SU-DHL-6 (cell line): ENCODE measurements around the gene AZI2.

ENCODE experiments used
- H2AFZ ChIP-seq: fragments of 200-600 bp; sonication (generic); 2 replicates; pipeline ENCODE4 v1.6.1; 2014; ENCODE audit warnings: low read depth, mild to moderate bottlenecking, moderate library complexity, mixed read lengths, antibody characterized with exemption, low read length; ENCODE audit not compliant: severe bottlenecking
- H3F3A ChIP-seq: fragments of 200-600 bp; shearing (Covaris generic); 2 replicates; pipeline ENCODE4 v1.6.0; 2016; ENCODE audit warnings: antibody characterized with exemption, mild to moderate bottlenecking; ENCODE audit not compliant: insufficient read depth
- H3K27ac ChIP-seq: fragments of 200-600 bp; sonication (generic); 2 replicates; pipeline ENCODE4 v1.5.1; 2016; ENCODE audit warnings: low read depth, mild to moderate bottlenecking, low read length, moderate library complexity, mixed read lengths
- H3K27me3 ChIP-seq: fragments of 200-600 bp; sonication (generic), shearing (Covaris generic); 2 replicates; pipeline ENCODE4 v1.6.0; 2014; ENCODE audit warnings: mild to moderate bottlenecking, low read length
- H3K36me3 ChIP-seq: fragments of 200-600 bp; sonication (generic); 2 replicates; pipeline ENCODE4 v1.6.1; 2014; ENCODE audit warnings: mild to moderate bottlenecking, low read length, mixed read lengths
- H3K4me2 ChIP-seq: fragments of 300-600, 200-600 bp; shearing (Covaris generic), sonication (generic); 2 replicates; pipeline ENCODE4 v1.6.0; 2014; ENCODE audit warnings: low read length, low read depth, mild to moderate bottlenecking; ENCODE audit not compliant: poor library complexity, severe bottlenecking
- H3K4me3 ChIP-seq: fragments of 200-600 bp; sonication (generic); 2 replicates; pipeline ENCODE4 v1.5.1; 2014; ENCODE audit warnings: antibody characterized with exemption, low read length, mild to moderate bottlenecking, mixed read lengths; ENCODE audit not compliant: insufficient read depth, poor library complexity, severe bottlenecking
- H3K79me2 ChIP-seq: fragments of 200-600 bp; sonication (generic); 2 replicates; pipeline ENCODE4 v1.6.1; 2014; ENCODE audit warnings: mild to moderate bottlenecking, low read length, moderate library complexity; ENCODE audit not compliant: insufficient read depth
- H3K9ac ChIP-seq: fragments of 200-600 bp; sonication (generic); 2 replicates; pipeline ENCODE4 v1.7.0; 2014; ENCODE audit warnings: mild to moderate bottlenecking, low read length
- H3K9me2 ChIP-seq: fragments of 200-600 bp; sonication (generic); replicated peaks from 2 replicates; pipeline ENCODE4 v1.6.1; 2014; ENCODE audit warnings: low read length; ENCODE audit not compliant: insufficient read depth
- H3K9me3 ChIP-seq: fragments of 200-600 bp; sonication (generic); 2 replicates; pipeline ENCODE4 v1.6.1; 2014; ENCODE audit warnings: low read length, mixed read lengths; ENCODE audit not compliant: insufficient read depth
- H4K20me1 ChIP-seq: fragments of 200-600 bp; sonication (generic); 2 replicates; pipeline ENCODE4 v1.6.1; 2014; ENCODE audit warnings: low read depth, mild to moderate bottlenecking, antibody characterized with exemption, low read length, moderate library complexity, mixed read lengths
- CTCF ChIP-seq: fragments of 200-600 bp; sonication (generic); IDR thresholded peaks from one replicate; pipeline ENCODE4 v1.5.1; 2017; ENCODE audit warnings: antibody characterized with exemption, mild to moderate bottlenecking, low read length, moderate library complexity; ENCODE audit not compliant: insufficient read depth, poor library complexity, severe bottlenecking
- EZH2phosphoT487 ChIP-seq: fragments of 200-600 bp; sonication (generic), shearing (Covaris generic); conservative IDR thresholded peaks from 2 replicates; pipeline ENCODE4 v1.6.1; 2018; ENCODE audit warnings: mild to moderate bottlenecking, antibody characterized with exemption, low read length, moderate library complexity, mixed read lengths

AZI2 gene

GRCh38 chr3:28290863-28291300 is 57.7 kb downstream of the AZI2 start:
- H3K79me2 ChIP-seq = no peaks in the 10 kb centered on the region
- no peaks in the 10 kb centered on the region for H3K27me3 ChIP-seq
- no peak for TF ChIP-seq CTCF
- no peak for TF ChIP-seq EZH2phosphoT487
- H3K27ac ChIP-seq = no peak overlapping the region
- H4K20me1 ChIP-seq = no peaks in the 10 kb centered on the region; the same call in 1 of the 2 replicates
- H3K9ac ChIP-seq = no peak overlapping the region
- H3F3A ChIP-seq = no peaks in the 10 kb centered on the region
- H2AFZ ChIP-seq = no peak overlapping the region
- H3K4me3 ChIP-seq = no peak overlapping the region
- no peaks in the 10 kb centered on the region for H3K9me2 ChIP-seq
- no peaks in the 10 kb centered on the region for H3K36me3 ChIP-seq
- H3K9me3 ChIP-seq = no peaks in the 10 kb centered on the region
- no peak overlapping the region for H3K4me2 ChIP-seq

GRCh38 chr3:28287046-28287445 is 61.6 kb downstream of the AZI2 start:
- no peaks in the 10 kb centered on the region for H3K27me3 ChIP-seq
- H3K79me2 ChIP-seq = no peaks in the 10 kb centered on the region
- H3K9me2 ChIP-seq = no peaks in the 10 kb centered on the region
- H3K9ac ChIP-seq = no peak overlapping the region
- no peaks in the 10 kb centered on the region for H3K36me3 ChIP-seq
- H3K4me3 ChIP-seq = no peak overlapping the region
- TF ChIP-seq CTCF (no peak), EZH2phosphoT487 (no peak)
- no peaks in the 10 kb centered on the region for H3K9me3 ChIP-seq
- H3K4me2 ChIP-seq = no peak overlapping the region
- H4K20me1 ChIP-seq = no peaks in the 10 kb centered on the region; the same call in 1 of the 2 replicates
- no peaks in the 10 kb centered on the region for H3F3A ChIP-seq
- H3K27ac ChIP-seq = no peak overlapping the region
- no peak overlapping the region for H2AFZ ChIP-seq

- no peaks in the 10 kb centered on the region for H3K36me3 ChIP-seq
- H3K79me2 ChIP-seq = no peaks in the 10 kb centered on the region
- no peaks in the 10 kb centered on the region for H3K27me3 ChIP-seq
- H4K20me1 ChIP-seq = no peaks in the 10 kb centered on the region; the same call in 1 of the 2 replicates
- peak; percentile 32 for TF ChIP-seq CTCF
- TF ChIP-seq EZH2phosphoT487 = no peak
- no peaks in the 10 kb centered on the region for H3K9me2 ChIP-seq
- no peaks in the 10 kb centered on the region for H3K9me3 ChIP-seq
- H3K27ac ChIP-seq = no peak overlapping the region
- H3F3A ChIP-seq = no peaks in the 10 kb centered on the region
- H3K9ac ChIP-seq = no peak overlapping the region
- no peak overlapping the region for H3K4me3 ChIP-seq
- no peak overlapping the region for H3K4me2 ChIP-seq
- no peak overlapping the region for H2AFZ ChIP-seq
Observed at GRCh38 chr3:28286595-28286994, 62.0 kb downstream of the AZI2 start.
